GM23338 (cell line): ENCODE measurements around the gene PHKB. TPM values are rescaled to one million over a fixed set of nuclear protein-coding genes. Genes with fewer than 3 reads are reported as not detected.

ENCODE experiments used
- ATAC-seq: fragments of 200-7000 bp; cut with Tn5 transposase; 3 replicates; pipeline ENCODE4 v1.9.1; 2020
- DNase-seq: peaks from one replicate; pipeline ENCODE4 v3.0.0-alpha.2; 2015; ENCODE audit warnings: low spot score
- H2AFZ ChIP-seq: fragments of 200-600 bp; sonication (generic); 2 replicates; pipeline ENCODE4 v1.8.0; 2016; ENCODE audit warnings: antibody characterized with exemption, mild to moderate bottlenecking, moderate library complexity
- H3F3A ChIP-seq: fragments of 200-600 bp; sonication (generic); replicated peaks from 2 replicates; pipeline ENCODE4 v1.8.0; 2017; ENCODE audit warnings: antibody characterized with exemption, mixed run types, low read depth
- H3K27ac ChIP-seq: fragments of 200-600 bp; sonication (generic); 2 replicates; pipeline ENCODE4 v1.6.1; 2016; ENCODE audit warnings: low read depth
- H3K27me3 ChIP-seq: fragments of 200-600 bp; sonication (generic); 2 replicates; pipeline ENCODE4 v1.8.0; 2016; ENCODE audit warnings: mild to moderate bottlenecking, mixed run types, moderate library complexity; ENCODE audit not compliant: insufficient read depth
- H3K36me3 ChIP-seq: fragments of 200-600 bp; sonication (generic); 2 replicates; pipeline ENCODE4 v1.8.0; 2016; ENCODE audit warnings: mild to moderate bottlenecking; ENCODE audit not compliant: insufficient read depth
- H3K4me1 ChIP-seq: fragments of 200-600 bp; sonication (generic); 2 replicates; pipeline ENCODE4 v1.8.0; 2016; ENCODE audit warnings: mild to moderate bottlenecking, moderate library complexity; ENCODE audit not compliant: insufficient read depth
- H3K4me2 ChIP-seq: fragments of 200-600 bp; sonication (generic); 2 replicates; pipeline ENCODE4 v1.7.1; 2017; ENCODE audit warnings: mixed run types
- H3K4me3 ChIP-seq: fragments of 200-600 bp; sonication (generic); 2 replicates; pipeline ENCODE4 v1.6.1; 2016; ENCODE audit warnings: mixed run types
- H3K79me2 ChIP-seq: fragments of 200-600 bp; sonication (generic); replicated peaks from 2 replicates; pipeline ENCODE4 v1.8.0; 2017; ENCODE audit warnings: mild to moderate bottlenecking; ENCODE audit not compliant: insufficient read depth
- H3K9me2 ChIP-seq: fragments of 200-600 bp; sonication (generic); 2 replicates; pipeline ENCODE4 v1.8.0; 2017; ENCODE audit not compliant: insufficient read depth
- H4K20me1 ChIP-seq: fragments of 200-600 bp; sonication (generic); replicated peaks from 2 replicates; pipeline ENCODE4 v1.8.0; 2017; ENCODE audit warnings: mild to moderate bottlenecking; ENCODE audit not compliant: insufficient read depth
- H3K27ac Mint-ChIP-seq: 2 replicates; pipeline ENCODE4 v1.8.0; 2020; ENCODE audit warnings: inconsistent platforms, mild to moderate bottlenecking, moderate library complexity, mixed read lengths
- H3K27me3 Mint-ChIP-seq: 3 replicates; pipeline ENCODE4 v1.8.0; 2022; ENCODE audit warnings: low read depth, mild to moderate bottlenecking, moderate library complexity, mixed read lengths, inconsistent platforms; ENCODE audit not compliant: insufficient read depth, poor library complexity
- H3K36me3 Mint-ChIP-seq: 3 replicates; pipeline ENCODE4 v1.8.0; 2021; ENCODE audit warnings: low read depth, mild to moderate bottlenecking, inconsistent platforms, moderate library complexity, mixed read lengths
- H3K4me1 Mint-ChIP-seq: 3 replicates; pipeline ENCODE4 v1.8.0; 2020; ENCODE audit warnings: mild to moderate bottlenecking, inconsistent platforms, mixed read lengths
- H3K4me3 Mint-ChIP-seq: 3 replicates; pipeline ENCODE4 v1.8.0; 2021; ENCODE audit warnings: moderate library complexity, mild to moderate bottlenecking, inconsistent platforms, mixed read lengths
- H3K9me3 Mint-ChIP-seq: 3 replicates; pipeline ENCODE4 v1.8.0; 2020; ENCODE audit warnings: moderate library complexity, mild to moderate bottlenecking, inconsistent platforms, mixed read lengths
- EZH2 ChIP-seq: fragments of 200-600 bp; sonication (generic); IDR thresholded peaks from one replicate; pipeline ENCODE4 v1.8.0; 2017; ENCODE audit warnings: antibody characterized with exemption, mild to moderate bottlenecking, low read depth; ENCODE audit not compliant: unreplicated experiment
- EZH2phosphoT487 ChIP-seq: fragments of 200-600 bp; sonication (generic); IDR thresholded peaks from one replicate; pipeline ENCODE4 v1.8.1; 2018; ENCODE audit warnings: antibody characterized with exemption; ENCODE audit not compliant: unreplicated experiment
- JUNB ChIP-seq: IDR thresholded peaks from one replicate; pipeline ENCODE4 v1.6.1; 2016; ENCODE audit warnings: antibody characterized with exemption; ENCODE audit not compliant: unreplicated experiment
- NANOG ChIP-seq: IDR thresholded peaks from 2 replicates; pipeline ENCODE4 v1.6.1; 2016; ENCODE audit warnings: antibody characterized with exemption, borderline replicate concordance
- POLR2AphosphoS5 ChIP-seq: IDR thresholded peaks from 2 replicates; pipeline ENCODE4 v1.6.1; 2016; ENCODE audit warnings: antibody characterized with exemption, low read depth
- STAT1 ChIP-seq: IDR thresholded peaks from one replicate; pipeline ENCODE4 v1.6.1; 2016; ENCODE audit warnings: antibody characterized with exemption; ENCODE audit not compliant: unreplicated experiment
- ZNF114 ChIP-seq: fragments of 250-450 bp; sonication (Bioruptor Pico); IDR thresholded peaks from 2 replicates; pipeline ENCODE4 v1.5.0; 2020; ENCODE audit warnings: mild to moderate bottlenecking, moderate library complexity
- polyA plus RNA-seq: library from polyadenylated mRNA; unstranded; fragments of >200 nt; fragmentation: Nextera tagmentation; extraction: Ambion mirVana; gene quantifications from 2 replicates; pipeline ENCODE4 v1.2.1, GENCODE V29; 2016
- total RNA-seq: library from RNA; depleted of rRNA; stranded (reverse); fragments of >200 nt; shearing (Covaris generic); gene quantifications from 2 replicates; pipeline ENCODE4 v1.2.3, GENCODE V29; 2014
- TF ChIP-seq, protein P1 (sequence below): IDR thresholded peaks from 2 replicates; pipeline ENCODE4 v1.6.1; 2016; ENCODE audit warnings: antibody characterized with exemption
- TF ChIP-seq, protein P2 (sequence below), 2 experiments: fragments of 200-600 bp in 1 of 2; sonication (generic) in 1 of 2; conservative IDR thresholded peaks; 2 replicates each; pipeline versions ENCODE4 v1.5.1 to v1.6.1; 2016 to 2017; ENCODE audit warnings: antibody characterized with exemption in 2 of 2, low read depth in 2 of 2, mild to moderate bottlenecking in 2 of 2, moderate library complexity in 1 of 2
- TF ChIP-seq, protein P3 (sequence below): IDR thresholded peaks from one replicate; pipeline ENCODE4 v1.6.1; 2018; ENCODE audit warnings: antibody characterized with exemption; ENCODE audit not compliant: unreplicated experiment

Gene PHKB
- total and polyA plus RNA-seq, 2 experiments from 2014 or later = 20.3 to 57.3 TPM

DNA sequence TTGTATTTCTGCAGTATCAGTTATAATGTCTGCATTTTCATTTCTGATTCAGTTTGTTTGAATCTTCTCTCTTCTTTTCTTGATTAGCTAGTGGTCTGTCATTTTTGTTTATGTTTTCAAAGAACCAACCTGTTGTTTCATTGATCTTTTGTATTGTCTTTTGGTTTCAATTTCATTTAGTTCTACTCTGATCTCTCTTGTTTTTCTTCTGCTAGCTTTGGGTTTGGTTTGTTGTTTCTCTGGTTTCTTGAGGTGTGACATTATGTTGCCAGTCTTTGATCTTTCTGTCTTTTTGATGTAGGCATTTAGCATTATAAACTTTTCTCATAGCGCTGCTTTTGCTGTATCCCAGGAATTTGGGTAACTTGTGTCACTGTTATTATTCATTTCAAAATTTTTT, 107.2 kb downstream of the PHKB start (continued):
- TF ChIP-seq, protein P1, sequence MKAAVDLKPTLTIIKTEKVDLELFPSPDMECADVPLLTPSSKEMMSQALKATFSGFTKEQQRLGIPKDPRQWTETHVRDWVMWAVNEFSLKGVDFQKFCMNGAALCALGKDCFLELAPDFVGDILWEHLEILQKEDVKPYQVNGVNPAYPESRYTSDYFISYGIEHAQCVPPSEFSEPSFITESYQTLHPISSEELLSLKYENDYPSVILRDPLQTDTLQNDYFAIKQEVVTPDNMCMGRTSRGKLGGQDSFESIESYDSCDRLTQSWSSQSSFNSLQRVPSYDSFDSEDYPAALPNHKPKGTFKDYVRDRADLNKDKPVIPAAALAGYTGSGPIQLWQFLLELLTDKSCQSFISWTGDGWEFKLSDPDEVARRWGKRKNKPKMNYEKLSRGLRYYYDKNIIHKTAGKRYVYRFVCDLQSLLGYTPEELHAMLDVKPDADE = no peak
- TF ChIP-seq EZH2 (no peak), JUNB (no peak), EZH2phosphoT487 (no peak), POLR2AphosphoS5 (no peak)
- TF ChIP-seq, protein P2, sequence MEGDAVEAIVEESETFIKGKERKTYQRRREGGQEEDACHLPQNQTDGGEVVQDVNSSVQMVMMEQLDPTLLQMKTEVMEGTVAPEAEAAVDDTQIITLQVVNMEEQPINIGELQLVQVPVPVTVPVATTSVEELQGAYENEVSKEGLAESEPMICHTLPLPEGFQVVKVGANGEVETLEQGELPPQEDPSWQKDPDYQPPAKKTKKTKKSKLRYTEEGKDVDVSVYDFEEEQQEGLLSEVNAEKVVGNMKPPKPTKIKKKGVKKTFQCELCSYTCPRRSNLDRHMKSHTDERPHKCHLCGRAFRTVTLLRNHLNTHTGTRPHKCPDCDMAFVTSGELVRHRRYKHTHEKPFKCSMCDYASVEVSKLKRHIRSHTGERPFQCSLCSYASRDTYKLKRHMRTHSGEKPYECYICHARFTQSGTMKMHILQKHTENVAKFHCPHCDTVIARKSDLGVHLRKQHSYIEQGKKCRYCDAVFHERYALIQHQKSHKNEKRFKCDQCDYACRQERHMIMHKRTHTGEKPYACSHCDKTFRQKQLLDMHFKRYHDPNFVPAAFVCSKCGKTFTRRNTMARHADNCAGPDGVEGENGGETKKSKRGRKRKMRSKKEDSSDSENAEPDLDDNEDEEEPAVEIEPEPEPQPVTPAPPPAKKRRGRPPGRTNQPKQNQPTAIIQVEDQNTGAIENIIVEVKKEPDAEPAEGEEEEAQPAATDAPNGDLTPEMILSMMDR (conservative IDR thresholded peaks at IDR 0.05; ENCODE audit: low read depth in 2 of 2) = no peak

- no peak overlapping the region; the same call in 1 of the 2 replicates for H3K27ac Mint-ChIP-seq
- Histone ChIP-seq H3K36me3 (no peaks in the 10 kb centered on the region), H3K4me2 (no peak overlapping the region), H3K9me2 (peaks cover 12% of the 10 kb centered on the region; the same call in 1 of the 2 replicates), H4K20me1 (no peaks in the 10 kb centered on the region), H3F3A (no peaks in the 10 kb centered on the region), H3K27me3 (no peaks in the 10 kb centered on the region), H3K27ac (no peak overlapping the region), H3K79me2 (no peaks in the 10 kb centered on the region), H3K4me1 (no peaks in the 10 kb centered on the region), H3K4me3 (no peak overlapping the region), H2AFZ (no peak overlapping the region)
- no peaks in the 10 kb centered on the region for H3K27me3 Mint-ChIP-seq
- no peak overlapping the region for H3K4me3 Mint-ChIP-seq
- TF ChIP-seq STAT1 = no peak
- TF ChIP-seq, protein P2 (conservative IDR thresholded peaks at IDR 0.05; ENCODE audit: low read depth in 2 of 2) = peak in 1 of 2 experiments; percentile 23; a peak in 1 of 4 replicates
- no peaks in the 10 kb centered on the region for H3K4me1 Mint-ChIP-seq
- H3K36me3 Mint-ChIP-seq = peaks cover 3% of the 10 kb centered on the region; the same call in 2 of the 3 replicates
- ATAC-seq (peak; percentile 49; the same call in 2 of the 3 replicates), DNase-seq (no peak)
- H3K9me3 Mint-ChIP-seq = no peaks in the 10 kb centered on the region
Measured at GRCh38 chr16:47571049-47571448, 109.9 kb downstream of the PHKB start.

- H3K36me3 Mint-ChIP-seq = peaks cover 2% of the 10 kb centered on the region; the same call in 2 of the 3 replicates
- no peaks in the 10 kb centered on the region for H3K79me2 ChIP-seq
- ATAC-seq = no peak
- TF ChIP-seq, protein P3, sequence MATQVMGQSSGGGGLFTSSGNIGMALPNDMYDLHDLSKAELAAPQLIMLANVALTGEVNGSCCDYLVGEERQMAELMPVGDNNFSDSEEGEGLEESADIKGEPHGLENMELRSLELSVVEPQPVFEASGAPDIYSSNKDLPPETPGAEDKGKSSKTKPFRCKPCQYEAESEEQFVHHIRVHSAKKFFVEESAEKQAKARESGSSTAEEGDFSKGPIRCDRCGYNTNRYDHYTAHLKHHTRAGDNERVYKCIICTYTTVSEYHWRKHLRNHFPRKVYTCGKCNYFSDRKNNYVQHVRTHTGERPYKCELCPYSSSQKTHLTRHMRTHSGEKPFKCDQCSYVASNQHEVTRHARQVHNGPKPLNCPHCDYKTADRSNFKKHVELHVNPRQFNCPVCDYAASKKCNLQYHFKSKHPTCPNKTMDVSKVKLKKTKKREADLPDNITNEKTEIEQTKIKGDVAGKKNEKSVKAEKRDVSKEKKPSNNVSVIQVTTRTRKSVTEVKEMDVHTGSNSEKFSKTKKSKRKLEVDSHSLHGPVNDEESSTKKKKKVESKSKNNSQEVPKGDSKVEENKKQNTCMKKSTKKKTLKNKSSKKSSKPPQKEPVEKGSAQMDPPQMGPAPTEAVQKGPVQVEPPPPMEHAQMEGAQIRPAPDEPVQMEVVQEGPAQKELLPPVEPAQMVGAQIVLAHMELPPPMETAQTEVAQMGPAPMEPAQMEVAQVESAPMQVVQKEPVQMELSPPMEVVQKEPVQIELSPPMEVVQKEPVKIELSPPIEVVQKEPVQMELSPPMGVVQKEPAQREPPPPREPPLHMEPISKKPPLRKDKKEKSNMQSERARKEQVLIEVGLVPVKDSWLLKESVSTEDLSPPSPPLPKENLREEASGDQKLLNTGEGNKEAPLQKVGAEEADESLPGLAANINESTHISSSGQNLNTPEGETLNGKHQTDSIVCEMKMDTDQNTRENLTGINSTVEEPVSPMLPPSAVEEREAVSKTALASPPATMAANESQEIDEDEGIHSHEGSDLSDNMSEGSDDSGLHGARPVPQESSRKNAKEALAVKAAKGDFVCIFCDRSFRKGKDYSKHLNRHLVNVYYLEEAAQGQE = no peak
- no peak for TF ChIP-seq ZNF114 (CRISPR knock-in tag)
- TF ChIP-seq NANOG = no peak
Measured at GRCh38 chr16:47571711-47572110, 110.6 kb downstream of the PHKB start.

More at GRCh38 chr16:47571711-47572110, 110.6 kb downstream of the PHKB start:
- Histone ChIP-seq H4K20me1 (no peaks in the 10 kb centered on the region), H3K27ac (no peak overlapping the region), H3K4me1 (no peaks in the 10 kb centered on the region), H3K27me3 (no peaks in the 10 kb centered on the region), H3K36me3 (no peaks in the 10 kb centered on the region), H3K4me3 (no peak overlapping the region), H3K4me2 (no peak overlapping the region), H3F3A (no peaks in the 10 kb centered on the region), H3K9me2 (peaks cover 12% of the 10 kb centered on the region; the same call in 1 of the 2 replicates), H2AFZ (no peak overlapping the region)
- Mint-ChIP-seq H3K9me3 (no peaks in the 10 kb centered on the region), H3K4me3 (no peak overlapping the region), H3K27me3 (no peaks in the 10 kb centered on the region), H3K27ac (no peak overlapping the region), H3K4me1 (no peaks in the 10 kb centered on the region)
- no peak for DNase-seq
